Loucy (cell line): ENCODE measurements around the gene ARMC3.
"Not testable (repeated sequence)": the region's sequence is repeated elsewhere in the genome, so short reads cannot be mapped to it uniquely, and the experiment has no call there.

Experiments used
- H2AFZ ChIP-seq: fragments of 200-600 bp; sonication (generic); 2 replicates; pipeline ENCODE4 v1.6.0; 2016; ENCODE audit warnings: antibody characterized with exemption, mild to moderate bottlenecking, low read length, moderate library complexity
- H3F3A ChIP-seq: fragments of 200-600 bp; 2 replicates; pipeline ENCODE4 v1.6.0; 2016; ENCODE audit warnings: antibody characterized with exemption, low read depth, mild to moderate bottlenecking
- H3K27me3 ChIP-seq: fragments of 200-600 bp; sonication (generic); 2 replicates; pipeline ENCODE4 v1.6.1; 2014; ENCODE audit warnings: low read length, mild to moderate bottlenecking; ENCODE audit not compliant: insufficient read depth, poor library complexity, severe bottlenecking
- H3K36me3 ChIP-seq: fragments of 200-600 bp; sonication (generic); 2 replicates; pipeline ENCODE4 v1.6.1; 2016; ENCODE audit warnings: low read length; ENCODE audit not compliant: insufficient read depth
- H3K4me1 ChIP-seq: fragments of 200-600 bp; sonication (generic); 2 replicates; pipeline ENCODE4 v1.5.1; 2014; ENCODE audit warnings: low read length, mild to moderate bottlenecking; ENCODE audit not compliant: insufficient read depth, poor library complexity, severe bottlenecking
- H3K4me2 ChIP-seq: fragments of 200-600 bp; sonication (generic); 2 replicates; pipeline ENCODE4 v1.6.0; 2014; ENCODE audit warnings: antibody characterized with exemption, low read length, low read depth, mild to moderate bottlenecking; ENCODE audit not compliant: poor library complexity, severe bottlenecking
- H3K4me3 ChIP-seq: fragments of 200-600 bp; sonication (generic); 2 replicates; pipeline ENCODE4 v1.5.1; 2014; ENCODE audit warnings: low read length, mild to moderate bottlenecking, mixed read lengths; ENCODE audit not compliant: poor library complexity, severe bottlenecking
- H3K79me2 ChIP-seq: fragments of 200-600 bp; sonication (generic); 2 replicates; pipeline ENCODE4 v1.6.1; 2014; ENCODE audit warnings: low read length; ENCODE audit not compliant: insufficient read depth
- H3K9ac ChIP-seq: fragments of 200-600 bp; sonication (generic); 2 replicates; pipeline ENCODE4 v1.6.0; 2014; ENCODE audit warnings: mild to moderate bottlenecking, low read depth, low read length, moderate library complexity; ENCODE audit not compliant: poor library complexity, severe bottlenecking
- H3K9me2 ChIP-seq: fragments of 200-600 bp; sonication (generic); replicated peaks from 2 replicates; pipeline ENCODE4 v1.6.1; 2016; ENCODE audit warnings: low read depth, low read length, mixed read lengths
- H3K9me3 ChIP-seq: fragments of 200-600 bp; sonication (generic); 2 replicates; pipeline ENCODE4 v1.6.1; 2014; ENCODE audit warnings: mild to moderate bottlenecking, antibody characterized with exemption, low read length, low read depth; ENCODE audit not compliant: insufficient read depth
- H4K20me1 ChIP-seq: fragments of 200-600 bp; sonication (generic); 2 replicates; pipeline ENCODE4 v1.6.0; 2014; ENCODE audit warnings: antibody characterized with exemption, low read length, mild to moderate bottlenecking; ENCODE audit not compliant: insufficient read depth, poor library complexity, severe bottlenecking
- EZH2phosphoT487 ChIP-seq: fragments of 200-600 bp; IDR thresholded peaks from 2 replicates; pipeline ENCODE4 v1.6.1; 2018; ENCODE audit warnings: antibody characterized with exemption, mild to moderate bottlenecking, moderate library complexity, borderline replicate concordance
- TF ChIP-seq, protein P1 (sequence below): fragments of 200-600 bp; sonication (generic); conservative IDR thresholded peaks from 2 replicates; pipeline ENCODE4 v1.5.1; 2014; ENCODE audit warnings: mild to moderate bottlenecking, antibody characterized with exemption, low read length

ARMC3 gene

DNA sequence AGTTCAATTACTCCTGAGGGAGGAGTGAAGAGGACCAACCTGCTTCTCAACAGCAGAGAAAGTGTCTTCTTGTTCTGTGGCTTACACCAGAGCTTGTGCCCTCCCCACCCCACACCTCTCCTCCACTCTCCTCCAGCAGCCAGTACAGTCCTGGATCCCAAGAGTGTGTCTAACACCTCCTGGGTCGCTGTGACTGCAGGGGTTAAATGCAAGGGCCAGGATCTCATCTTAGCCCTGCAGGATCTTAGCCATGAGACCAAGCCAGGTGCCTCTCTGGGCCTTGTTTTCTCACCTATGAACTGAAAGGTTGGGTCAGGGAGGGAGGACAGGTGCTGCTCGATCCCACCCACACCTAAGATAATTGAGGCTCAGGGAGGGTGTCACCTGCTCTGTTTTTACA lies 133.1 kb downstream of the ARMC3 start:
- no peaks in the 10 kb centered on the region for H3F3A ChIP-seq
- H3K9me2 ChIP-seq = no peaks in the 10 kb centered on the region
- H3K36me3 ChIP-seq = no peaks in the 10 kb centered on the region
- no peaks in the 10 kb centered on the region for H4K20me1 ChIP-seq
- H3K9ac ChIP-seq = no peak overlapping the region
- no peaks in the 10 kb centered on the region for H3K79me2 ChIP-seq
- H3K4me3 ChIP-seq = no peak overlapping the region
- H3K4me2 ChIP-seq = no peak overlapping the region
- no peaks in the 10 kb centered on the region for H3K4me1 ChIP-seq
- H3K9me3 ChIP-seq = no peaks in the 10 kb centered on the region
- no peak overlapping the region for H2AFZ ChIP-seq
- H3K27me3 ChIP-seq = peaks cover 6% of the 10 kb centered on the region
- TF ChIP-seq, protein P1, sequence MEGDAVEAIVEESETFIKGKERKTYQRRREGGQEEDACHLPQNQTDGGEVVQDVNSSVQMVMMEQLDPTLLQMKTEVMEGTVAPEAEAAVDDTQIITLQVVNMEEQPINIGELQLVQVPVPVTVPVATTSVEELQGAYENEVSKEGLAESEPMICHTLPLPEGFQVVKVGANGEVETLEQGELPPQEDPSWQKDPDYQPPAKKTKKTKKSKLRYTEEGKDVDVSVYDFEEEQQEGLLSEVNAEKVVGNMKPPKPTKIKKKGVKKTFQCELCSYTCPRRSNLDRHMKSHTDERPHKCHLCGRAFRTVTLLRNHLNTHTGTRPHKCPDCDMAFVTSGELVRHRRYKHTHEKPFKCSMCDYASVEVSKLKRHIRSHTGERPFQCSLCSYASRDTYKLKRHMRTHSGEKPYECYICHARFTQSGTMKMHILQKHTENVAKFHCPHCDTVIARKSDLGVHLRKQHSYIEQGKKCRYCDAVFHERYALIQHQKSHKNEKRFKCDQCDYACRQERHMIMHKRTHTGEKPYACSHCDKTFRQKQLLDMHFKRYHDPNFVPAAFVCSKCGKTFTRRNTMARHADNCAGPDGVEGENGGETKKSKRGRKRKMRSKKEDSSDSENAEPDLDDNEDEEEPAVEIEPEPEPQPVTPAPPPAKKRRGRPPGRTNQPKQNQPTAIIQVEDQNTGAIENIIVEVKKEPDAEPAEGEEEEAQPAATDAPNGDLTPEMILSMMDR = no peak
- no peak for TF ChIP-seq EZH2phosphoT487

DNA sequence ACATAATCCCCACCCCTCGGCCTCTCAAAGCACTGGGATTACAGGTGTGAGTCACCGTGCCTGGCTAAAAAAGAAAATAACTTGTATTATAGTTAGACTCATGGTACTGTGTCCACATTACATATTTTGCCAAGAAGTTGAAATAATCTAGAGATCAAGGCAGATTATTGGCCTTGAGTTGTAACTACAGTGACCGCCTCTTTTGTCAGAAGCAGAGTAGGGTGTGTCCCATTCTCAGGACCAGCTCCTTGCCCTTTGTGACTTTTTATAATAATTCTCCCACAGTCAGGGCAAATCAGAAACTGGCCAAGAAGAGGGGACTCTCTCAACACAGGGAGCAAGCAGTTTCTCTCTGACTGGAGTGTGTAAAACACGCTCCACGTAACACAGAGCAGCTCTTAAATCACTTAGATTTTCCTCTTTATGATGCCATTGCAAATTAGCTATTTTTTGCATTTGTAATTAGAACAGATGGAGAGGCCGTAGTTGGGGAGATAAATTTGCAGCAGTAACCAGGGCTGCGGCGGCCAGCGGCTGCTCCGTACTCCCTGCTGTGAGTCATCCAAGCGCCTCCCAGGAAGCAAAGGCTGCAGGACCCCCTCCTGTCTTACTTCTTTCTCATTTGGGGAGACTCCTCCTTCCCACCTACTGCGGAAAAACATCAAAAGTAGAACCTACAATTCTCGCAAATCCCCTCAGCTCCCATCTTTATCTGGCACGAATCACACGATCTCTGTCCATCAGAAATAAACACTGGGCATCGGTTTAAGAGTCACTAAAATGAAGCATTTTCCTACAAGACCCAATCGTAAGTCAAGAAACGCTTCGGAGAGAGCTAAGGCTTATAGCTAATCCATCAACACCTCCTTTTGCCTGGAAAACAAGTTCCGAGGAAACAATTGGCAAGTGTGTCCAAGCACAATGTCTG lies 135.5 kb downstream of the ARMC3 start:
- no peak overlapping the region for H3K4me2 ChIP-seq
- no peak overlapping the region for H3K9ac ChIP-seq
- H3K4me1 ChIP-seq = no peaks in the 10 kb centered on the region
- no peaks in the 10 kb centered on the region for H4K20me1 ChIP-seq
- H2AFZ ChIP-seq = no peak overlapping the region
- H3F3A ChIP-seq = no peaks in the 10 kb centered on the region
- no peak for TF ChIP-seq EZH2phosphoT487
- TF ChIP-seq, protein P1 = no peak
- no peak overlapping the region for H3K4me3 ChIP-seq
- H3K36me3 ChIP-seq = no peaks in the 10 kb centered on the region
- H3K9me2 ChIP-seq = no peaks in the 10 kb centered on the region
- H3K9me3 ChIP-seq = no peaks in the 10 kb centered on the region
- H3K27me3 ChIP-seq = peaks cover 6% of the 10 kb centered on the region
- no peaks in the 10 kb centered on the region for H3K79me2 ChIP-seq

DNA sequence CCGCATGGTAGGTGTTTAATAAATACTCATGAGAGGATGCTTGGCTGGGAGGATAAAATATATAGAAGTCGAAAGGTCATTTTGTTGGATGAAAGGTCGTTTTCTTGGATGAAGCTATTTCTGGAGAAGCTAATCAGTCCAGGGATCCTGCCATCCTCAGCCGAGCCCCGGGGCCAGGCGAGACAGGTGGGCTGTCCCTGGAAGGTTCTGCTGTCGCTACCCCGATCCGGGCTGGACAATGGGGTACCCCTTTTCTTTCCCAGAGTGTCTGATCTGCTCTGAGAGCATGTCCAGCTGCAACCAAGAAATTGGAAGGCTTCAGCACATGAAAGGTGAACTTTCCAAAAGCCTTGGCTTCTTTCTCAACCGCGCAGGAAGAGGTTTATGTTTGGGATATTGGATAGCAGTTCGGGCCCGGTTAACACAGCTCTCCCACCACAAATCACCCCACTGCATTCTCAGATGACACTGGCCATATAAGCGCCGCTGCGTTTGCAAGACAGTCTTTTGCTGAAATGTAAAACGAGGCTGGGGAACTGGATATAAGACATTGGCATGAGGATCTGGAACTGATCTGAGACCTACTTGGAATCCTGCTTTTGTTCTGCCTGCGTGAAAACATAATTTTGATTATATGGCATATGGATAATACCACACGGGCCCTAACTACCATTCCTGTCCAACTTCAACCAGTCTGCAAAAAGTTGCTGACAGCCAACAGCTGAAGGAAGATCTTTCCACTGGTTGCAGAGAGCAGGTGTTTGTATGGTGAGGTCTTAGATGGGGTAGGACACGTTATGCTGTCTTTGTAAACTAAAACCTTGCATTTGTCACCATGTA lies 136.3 kb downstream of the ARMC3 start:
- Histone ChIP-seq H3K9ac (no peak overlapping the region), H3K4me2 (no peak overlapping the region)

DNA sequence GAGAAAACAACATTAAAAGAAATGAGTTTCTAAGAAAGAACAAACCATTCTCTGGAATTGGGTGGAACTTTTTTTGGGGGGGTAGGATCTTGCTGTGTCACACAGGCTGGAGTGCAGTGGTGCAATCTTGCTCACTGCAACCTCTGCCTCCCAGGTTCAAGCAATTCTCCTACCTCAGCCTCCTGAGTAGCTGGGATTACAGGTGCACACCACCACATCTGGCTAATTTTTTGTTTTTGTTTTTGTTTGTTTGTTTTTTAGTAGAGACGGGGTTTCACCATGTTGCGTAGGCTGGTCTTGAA lies 136.9 kb downstream of the ARMC3 start:
- not testable (repeated sequence) for H3K9me3 ChIP-seq, H2AFZ ChIP-seq, H3K9me2 ChIP-seq, H3K36me3 ChIP-seq, H3K4me2 ChIP-seq, H3F3A ChIP-seq, H3K4me3 ChIP-seq, H3K9ac ChIP-seq, H3K79me2 ChIP-seq, H3K27me3 ChIP-seq, H3K4me1 ChIP-seq, H4K20me1 ChIP-seq

More for the DNA sequence above, 136.3 kb downstream of the ARMC3 start:
- Histone ChIP-seq H3K9me3 (no peaks in the 10 kb centered on the region), H3K4me1 (no peaks in the 10 kb centered on the region), H3F3A (no peaks in the 10 kb centered on the region), H3K79me2 (no peaks in the 10 kb centered on the region), H2AFZ (no peak overlapping the region), H3K36me3 (no peaks in the 10 kb centered on the region), H4K20me1 (no peaks in the 10 kb centered on the region), H3K27me3 (peaks cover 3% of the 10 kb centered on the region), H3K9me2 (no peaks in the 10 kb centered on the region), H3K4me3 (no peak overlapping the region)
- TF ChIP-seq, protein P1 = no peak
- TF ChIP-seq EZH2phosphoT487 = no peak
